COLO829 (cell line): ENCODE results near the gene ZBTB46.
"Not testable (repeated sequence)": the region's sequence is repeated elsewhere in the genome, so short reads cannot be mapped to it uniquely, and the experiment has no call there.

ENCODE experiments used
- DNase-seq: peaks from one replicate; pipeline ENCODE4 v3.0.0; 2012; ENCODE audit warnings: low spot score

ZBTB46 gene

DNA sequence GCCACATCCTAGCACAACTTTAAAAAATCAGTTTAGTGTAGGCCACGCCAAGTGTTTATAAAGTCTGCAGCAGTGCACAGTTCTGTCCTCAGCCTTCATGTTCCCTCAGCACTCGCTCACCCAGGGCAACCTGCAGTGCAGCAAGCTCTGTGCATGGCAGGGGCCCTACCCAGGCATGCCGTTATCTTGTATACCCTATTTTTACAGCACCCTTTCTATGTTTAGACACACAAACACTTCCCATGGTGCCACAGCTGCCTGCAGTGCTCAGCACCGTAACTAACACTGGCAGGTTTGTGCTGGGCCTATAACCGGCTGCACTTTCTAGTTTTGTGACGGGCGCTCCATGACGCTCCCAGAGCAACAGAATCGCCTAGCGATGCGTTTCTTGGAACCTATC lies 43.8 kb downstream of the ZBTB46 start:
- no peak for DNase-seq

DNA sequence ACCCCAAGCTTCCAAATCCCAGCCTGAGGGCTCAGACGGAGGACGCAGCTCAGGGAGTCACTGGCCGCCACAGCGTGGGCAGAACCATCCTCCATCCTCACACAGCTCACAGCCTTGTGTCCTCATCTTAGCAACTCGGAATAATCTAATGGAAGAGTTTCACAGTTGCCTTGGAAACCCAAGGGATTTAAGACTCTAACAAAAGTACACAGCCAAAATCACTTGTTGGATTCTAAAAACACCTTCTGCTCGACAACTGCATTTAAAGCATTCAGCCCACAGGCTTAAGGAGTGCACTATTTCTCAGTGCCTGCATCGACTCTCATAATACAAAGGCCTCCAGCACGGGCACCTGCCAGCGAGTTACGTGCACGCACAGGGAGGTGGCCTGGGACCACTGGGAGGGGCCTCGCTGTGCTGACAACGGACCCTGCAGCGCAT lies 45.4 kb downstream of the ZBTB46 start:
- DNase-seq = no peak

DNA sequence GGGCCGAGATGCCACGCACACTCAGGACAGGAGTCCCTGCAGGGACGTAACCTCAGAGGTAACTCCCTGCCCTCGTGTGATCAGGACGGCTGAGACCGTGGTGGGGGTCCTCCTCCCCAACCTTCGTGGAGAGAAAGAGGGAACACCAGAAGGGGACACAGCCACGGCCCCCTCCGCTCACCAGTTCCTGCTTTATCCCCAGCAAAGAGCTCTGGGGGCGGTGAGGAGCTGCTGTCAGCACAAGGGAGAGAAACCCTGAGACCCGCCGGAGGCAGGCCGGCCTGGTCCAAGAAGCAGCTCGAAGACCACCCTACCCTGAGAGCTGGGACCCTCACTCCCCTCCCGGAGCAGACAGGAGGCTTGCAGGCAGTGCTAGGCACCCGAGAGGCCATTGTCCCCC lies 47.1 kb downstream of the ZBTB46 start:
- DNase-seq = no peak

DNA sequence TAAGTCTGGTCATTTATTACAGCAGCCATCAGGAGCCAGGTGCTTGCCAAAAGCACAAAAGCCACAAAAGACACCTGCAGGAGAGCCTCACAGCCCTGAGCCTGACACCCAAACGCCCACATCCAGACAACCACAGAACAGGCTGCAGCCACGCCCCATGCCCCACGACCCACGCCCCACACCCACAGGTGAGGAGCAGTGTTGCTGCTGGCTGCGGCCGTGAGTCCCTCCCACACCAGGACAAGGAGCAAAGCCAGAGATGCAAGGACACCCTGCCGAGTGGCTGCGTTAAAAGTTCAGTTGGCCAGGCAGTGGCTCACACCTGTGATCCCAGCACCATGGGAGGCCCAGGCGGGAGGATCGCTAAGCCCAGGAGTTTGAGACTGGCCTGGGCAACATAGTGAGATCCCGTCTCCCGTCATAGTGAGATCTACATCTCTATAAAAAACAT lies 48.5 kb downstream of the ZBTB46 start:
- DNase-seq = no peak

DNA sequence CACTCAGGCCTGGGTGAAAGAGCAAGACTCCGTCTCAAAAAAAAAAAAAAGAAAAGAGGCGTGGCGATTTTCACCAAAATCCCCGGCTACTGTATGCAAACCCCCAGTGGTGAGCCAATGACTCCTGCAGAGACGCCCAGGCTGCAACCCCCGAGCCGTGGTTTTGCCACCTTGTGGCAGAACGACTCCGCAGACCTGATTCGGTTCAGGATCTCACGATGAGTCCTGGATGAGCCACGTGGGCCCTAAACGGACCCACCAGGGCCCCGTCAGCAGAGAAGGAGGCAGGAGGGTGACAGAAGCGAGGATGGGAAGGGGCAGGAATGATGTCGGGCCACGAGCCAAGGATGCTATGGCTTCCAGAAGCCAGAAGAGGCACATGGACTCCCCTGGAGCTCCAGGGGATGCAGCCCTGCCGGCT lies 49.0 kb downstream of the ZBTB46 start:
- no peak for DNase-seq

DNA sequence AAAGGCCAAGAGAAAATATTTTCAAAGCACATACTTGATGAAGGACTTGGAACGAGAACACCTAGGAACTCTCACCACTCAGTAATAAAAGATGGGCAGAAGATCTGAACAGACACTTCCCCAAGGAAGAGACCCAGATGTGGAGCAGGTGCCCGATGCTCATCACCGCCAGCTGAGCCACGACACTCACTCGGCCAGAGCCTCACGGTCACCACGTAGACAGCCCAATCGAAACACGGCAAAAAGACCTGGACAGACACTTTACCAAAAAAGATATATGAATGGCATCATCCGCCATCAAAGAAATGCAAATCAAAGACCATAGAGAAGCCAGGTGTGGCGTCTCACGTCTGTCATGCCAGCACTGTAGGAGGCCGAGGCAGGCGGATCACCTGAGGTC lies 49.9 kb downstream of the ZBTB46 start:
- DNase-seq = no peak

DNA sequence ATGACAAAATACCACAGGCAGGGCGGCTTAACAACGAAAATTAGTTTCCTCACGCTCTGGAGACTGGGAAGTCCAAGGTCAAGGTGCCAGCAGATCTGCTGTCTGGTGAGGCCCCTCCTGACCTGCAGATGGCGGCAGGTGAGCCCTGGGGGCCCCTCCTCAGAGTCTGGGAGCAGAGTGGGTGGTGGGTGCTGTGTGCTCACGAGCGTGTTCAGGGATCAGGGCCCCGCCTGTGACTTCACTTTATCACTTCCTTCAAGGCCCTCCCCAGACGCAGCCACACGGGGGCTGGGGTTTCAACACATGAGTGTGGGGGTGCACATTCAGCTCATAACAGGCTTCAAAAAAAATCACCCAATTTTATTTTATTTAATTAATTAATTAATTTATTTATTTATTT lies 52.2 kb downstream of the ZBTB46 start:
- DNase-seq = no peak

DNA sequence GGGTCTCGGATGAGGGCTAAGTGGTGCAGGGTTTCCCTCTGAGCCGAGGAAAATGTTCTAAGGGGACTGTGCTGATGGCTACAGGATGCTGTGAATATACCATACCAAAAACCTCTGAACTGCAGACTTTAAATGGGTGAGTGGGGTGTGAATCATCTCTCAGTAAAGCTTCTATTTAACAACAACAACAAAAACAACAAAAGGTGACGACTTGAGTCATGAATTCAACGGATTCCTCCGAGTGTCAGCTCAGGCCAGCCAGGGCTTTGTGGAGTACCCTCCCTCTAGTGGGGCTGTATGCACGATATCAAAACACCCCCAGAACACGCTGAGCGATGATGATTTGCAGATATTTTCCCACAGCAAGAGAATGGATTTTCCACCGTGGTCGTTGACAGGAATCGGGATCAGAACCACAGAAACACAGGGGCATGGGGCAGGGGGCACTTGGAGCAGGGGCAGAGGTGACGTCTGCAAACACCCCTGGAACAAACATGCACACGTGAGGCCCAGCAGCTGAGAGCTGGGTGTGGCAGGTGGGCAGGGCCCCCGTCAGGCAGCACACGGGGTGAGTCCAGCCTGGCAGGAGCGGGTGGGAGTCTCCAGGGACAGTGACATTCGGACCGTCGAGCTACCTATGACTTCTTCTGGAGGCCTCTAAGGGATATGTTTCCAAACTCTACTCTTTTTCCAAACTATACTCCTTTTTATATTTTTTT lies 52.9 kb downstream of the ZBTB46 start:
- no peak for DNase-seq

DNA sequence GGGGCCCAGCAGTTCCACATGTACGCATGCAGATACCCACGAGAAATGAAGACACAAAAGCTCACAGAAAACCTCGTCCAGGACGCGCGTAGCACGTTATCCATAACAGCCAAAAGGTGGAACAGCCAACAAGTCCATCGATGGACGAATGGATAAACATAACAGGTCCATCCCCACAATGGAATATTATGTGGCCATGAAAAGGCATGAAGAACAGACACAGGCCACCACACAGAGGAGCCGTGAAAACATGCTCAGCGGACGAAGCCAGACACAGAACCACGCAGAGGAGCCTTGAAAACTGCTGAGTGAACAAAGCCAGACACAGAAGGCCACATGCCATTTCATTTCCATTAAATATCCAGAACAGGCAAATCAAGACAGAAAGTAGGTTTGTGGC lies 53.5 kb downstream of the ZBTB46 start:
- no peak for DNase-seq

DNA sequence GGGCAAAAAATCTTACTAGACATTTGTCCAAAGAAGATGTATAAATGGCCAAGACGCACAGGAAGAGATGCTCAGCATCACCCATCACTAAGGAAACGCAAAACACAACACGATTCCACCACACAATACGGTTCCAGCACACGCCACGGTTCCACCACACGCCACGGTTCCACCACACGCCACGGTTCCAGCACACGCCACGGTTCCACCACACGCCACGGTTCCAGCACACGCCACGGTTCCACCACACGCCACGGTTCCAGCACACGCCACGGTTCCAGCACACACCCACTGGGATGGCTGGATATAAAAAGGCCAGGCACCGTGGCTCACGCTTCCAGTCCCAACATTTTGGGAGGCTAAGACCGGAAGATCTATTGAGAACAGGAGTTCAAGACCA lies 54.2 kb downstream of the ZBTB46 start:
- not testable (repeated sequence) for DNase-seq

DNA sequence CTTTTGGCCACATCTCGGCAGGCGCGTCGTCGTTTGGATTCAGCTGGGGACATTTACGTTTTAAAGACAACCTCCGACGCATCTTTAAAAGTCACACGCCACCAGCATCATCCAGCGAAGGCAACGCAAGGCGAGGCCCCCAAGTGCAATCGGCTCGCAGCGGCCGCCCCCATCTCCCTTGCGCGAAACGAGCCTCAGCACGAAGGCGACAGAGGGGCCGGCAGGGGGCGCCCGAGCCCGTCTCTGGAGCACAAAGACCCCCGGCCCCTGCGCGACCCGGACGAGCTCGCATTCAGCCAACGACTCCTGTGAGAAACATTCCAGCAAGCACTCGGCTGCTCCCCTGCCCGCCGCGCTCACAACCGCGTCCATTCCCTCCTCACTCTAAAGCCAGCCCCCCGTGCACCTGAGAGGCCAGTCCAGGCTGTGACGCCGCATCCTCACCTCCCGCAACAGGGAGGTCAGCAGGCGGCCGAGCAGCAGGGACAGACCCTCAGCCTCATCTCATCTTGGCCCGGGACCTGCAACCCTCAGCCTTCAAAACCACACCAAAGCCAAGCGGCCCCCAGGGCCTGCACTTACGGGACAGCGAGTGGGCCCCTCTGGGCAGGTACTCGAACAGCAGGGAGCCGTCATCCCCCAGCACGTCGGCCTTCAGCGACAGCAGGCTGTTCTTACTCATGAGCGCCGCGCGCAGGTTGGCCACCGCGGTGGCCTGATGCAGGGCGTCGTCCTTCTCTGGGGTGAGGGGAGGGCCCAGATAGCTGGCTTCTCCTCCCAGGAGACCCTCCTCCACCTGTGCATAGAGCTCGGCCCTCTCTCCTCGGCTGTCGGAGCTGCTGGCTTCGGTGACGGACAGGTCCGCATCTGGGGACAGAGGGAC lies 55.7 kb downstream of the ZBTB46 start:
- no peak for DNase-seq

DNA sequence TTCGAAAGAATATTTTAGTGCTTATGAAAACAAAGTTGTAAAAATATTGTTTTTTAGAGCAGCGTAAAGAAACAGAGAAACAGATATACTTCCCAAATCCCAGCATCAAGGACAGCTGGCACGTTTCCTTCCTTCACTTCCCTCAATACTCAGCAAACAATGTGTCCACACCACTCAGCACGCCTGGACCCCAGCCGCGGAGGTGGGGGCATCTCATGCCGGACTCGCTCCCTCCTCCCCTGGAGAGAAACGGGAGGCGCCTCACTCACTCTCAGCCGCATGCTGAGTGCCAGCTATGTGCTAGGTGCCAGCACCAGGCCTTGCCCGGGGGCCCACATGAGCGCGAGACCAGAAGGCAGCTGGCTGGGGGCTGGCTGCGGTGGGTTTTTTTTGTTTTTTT lies 56.8 kb downstream of the ZBTB46 start:
- DNase-seq = no peak

DNA sequence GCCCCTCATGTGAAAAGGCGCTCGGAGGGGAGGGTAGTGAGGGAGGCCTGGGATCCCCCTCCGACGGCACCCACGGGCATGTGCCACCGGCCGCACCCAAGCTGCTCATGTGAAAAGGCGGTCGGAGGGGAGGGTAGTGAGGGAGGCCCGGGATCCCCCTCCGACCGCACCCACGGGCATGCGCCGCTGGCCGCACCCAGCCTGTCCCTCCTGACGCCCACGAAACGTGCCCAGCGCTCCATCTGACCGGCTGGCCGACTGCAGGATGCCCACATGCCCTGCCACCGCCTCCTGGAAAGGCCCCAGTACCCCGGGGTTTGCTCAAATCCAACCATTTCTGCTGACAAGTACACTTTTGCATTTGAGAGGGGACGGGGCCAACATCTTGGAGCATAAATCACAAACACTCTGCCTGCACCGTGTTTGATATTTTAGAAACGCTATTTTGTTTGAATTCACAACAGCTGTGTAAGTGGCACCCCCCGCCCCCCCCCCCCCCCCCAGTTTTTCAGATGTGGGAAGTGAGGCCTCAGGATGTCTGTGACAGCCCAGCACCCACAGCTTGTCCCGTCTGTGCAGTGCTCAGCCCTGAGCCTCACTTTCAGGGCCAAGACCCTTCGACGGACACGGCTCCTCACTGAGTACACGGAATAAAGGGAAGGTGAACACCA lies 57.4 kb downstream of the ZBTB46 start:
- no peak for DNase-seq

DNA sequence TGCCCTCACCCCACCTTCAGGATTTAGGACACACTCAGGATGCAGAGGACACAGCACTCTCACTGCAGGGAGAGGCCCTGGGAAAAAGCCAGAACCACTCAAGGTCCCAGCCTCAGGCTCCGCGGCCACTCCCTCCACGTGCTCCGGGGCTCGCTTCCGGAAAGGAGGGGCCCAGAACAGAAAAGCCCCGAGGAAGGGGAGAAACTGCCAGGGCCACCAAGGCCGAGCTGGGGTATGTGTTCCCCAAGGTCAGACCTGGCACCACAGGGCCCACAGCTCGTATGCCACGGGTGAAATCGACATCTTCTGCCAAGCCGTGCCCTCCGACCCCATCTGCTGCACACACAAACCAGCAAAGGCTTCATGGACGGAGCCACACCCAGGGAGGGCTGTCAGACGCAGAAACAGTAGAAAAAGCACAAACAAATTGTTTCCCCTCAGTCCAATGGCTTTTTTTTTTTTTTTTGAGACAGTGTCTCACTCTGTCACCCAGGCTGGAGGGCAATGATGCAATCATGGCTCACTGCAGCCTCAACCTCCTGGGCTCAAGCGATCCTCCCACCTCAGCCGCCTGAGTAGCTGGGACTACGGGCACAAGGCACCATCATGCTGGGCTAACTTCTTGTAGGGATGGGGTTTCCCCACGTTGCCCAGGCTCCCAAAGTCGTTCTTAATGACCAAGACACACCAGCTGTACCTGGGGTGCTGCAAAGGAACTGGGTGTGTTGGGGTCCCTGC lies 58.1 kb downstream of the ZBTB46 start:
- DNase-seq = no peak

DNA sequence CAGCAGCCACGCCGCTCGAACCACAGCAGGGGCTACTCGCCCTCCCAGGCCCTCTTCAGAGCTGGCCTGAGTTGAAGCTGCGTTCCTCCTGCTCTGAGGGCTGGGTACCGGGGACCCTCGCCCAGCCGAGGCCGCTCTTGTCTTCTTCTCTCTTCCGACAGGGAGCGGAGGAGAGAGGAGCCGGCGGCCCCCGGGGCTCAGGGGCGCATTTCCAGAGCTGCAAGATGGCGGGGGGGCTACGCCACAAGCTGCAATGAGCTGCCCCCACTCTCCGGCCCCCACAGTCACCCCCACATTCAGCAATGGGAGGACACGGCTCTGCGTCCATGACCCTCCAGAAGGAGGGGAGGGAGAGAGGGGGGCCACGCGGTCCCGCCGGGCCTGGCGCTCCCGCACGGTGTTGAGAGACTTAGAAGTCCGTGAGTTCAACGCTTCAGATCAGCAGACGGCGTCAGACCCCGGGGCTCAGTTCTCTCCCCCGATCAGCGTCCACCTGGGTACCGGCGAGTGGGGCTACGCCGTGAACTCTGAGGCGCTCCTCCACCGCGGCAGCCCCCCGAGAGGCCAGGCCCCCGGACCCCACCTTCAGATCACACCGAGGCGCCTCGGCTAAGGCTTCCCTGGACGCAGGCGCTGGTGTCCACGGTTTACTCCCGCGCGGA lies 59.9 kb downstream of the ZBTB46 start:
- DNase-seq = no peak

DNA sequence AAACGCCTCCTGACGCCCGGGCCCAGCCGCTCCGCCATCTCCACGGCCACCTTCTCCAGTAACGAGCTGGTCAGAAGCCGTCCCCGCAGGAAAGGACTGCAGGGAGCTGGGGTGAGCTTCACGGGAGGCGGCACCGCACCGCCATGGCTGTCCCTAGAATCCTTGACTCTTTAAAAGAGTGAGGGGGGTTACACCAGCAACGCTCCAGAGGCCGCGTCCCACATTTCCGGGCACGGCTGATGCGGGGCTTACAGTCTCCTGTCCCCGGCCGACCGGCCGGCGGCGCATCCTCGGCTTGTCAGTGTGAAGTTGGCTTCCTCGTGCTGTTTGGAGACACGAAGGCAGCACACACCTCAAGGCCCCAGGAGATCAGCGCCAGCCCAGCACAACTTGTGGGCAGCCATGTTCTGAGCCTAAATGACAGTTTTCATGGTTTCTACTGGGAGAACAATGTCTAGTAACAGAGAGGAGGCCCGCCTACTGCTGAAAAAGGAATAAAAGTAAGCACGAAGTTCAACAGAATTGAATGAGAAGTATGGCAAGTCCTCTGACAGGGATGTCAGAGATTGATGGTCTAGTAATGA lies 61.1 kb downstream of the ZBTB46 start:
- no peak for DNase-seq

DNA sequence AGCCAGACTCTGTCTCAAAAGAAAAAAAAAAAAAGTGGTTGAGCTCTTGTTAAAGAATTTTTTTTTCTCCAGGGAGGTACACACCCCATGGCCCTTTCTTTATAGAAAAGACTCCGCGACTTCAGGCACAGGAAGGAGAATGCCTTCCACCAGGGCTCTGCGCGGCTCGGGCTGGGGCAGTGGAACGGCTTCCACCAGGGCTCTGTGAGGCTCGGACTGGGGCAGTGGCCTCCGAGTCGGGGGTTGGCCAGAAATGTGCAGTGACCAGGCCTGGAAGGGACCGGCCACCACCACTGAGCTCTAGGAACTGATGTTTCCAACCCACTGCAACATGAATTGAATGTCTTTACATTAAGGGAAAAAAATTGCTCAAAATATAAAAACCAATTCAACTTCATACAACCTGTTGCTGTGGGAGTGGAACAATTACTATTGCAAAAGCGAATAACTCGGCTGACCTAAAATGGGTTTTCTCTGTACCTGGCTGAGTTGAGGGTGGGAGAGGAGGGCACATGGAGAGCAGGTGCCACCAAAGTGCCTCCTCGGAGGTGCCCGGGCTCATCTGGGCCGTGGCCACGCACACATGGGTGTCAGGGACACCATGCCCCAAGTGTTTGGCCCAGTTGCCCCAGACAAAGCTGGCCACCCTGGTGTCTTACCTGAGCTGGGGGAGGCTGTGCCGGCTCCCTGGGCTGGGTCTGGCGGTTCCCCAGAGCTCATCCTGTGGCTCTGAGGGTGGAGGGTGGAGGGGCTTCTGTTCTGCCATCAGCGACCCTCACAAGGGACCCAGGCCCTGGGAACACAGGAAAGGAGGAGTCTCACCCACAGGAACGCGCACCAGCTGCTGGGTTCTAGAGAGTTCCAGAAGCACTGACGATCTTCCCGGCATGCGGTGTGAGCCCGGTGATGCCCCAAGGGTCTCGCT lies 62.2 kb downstream of the ZBTB46 start:
- no peak for DNase-seq

DNA sequence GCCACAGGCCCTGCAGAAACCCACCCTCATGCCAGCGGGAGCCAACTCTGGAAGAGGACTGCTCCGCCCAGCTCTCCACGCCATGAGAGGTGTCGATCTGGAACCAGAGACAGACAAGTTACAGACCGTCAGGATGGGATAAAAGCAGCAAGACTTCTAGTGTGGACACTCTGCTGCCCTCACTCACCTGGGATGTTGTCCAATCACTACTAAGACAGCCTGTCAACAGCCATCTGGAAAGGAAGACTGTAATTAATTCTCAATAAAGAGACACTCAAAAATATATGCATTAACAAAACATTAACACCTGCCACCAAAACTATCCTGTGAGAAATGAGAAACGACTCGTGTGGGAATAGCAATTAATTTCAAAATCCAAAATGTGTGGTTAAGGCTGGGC lies 63.2 kb downstream of the ZBTB46 start:
- DNase-seq = no peak

DNA sequence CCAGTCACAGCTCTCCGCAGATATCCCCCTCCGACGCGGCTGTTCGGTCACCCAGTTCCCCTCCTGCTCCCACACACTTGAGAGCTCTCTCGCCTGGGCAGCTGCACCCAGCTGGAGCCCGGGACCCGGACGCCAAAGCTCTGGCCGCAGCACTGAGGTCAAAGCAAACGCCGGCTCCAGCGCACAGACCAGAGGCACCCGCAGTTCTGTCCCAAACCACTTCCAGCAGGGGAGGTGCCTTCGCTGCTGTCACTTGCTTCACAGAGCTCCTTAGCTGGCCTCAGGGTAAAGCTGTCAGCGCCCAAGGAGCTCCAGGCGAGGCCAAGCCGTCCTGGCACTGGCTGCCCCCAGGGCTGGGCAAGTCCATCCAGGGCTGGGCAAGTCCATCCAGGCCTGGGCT lies 63.6 kb downstream of the ZBTB46 start:
- no peak for DNase-seq
